ENCODE data around the gene SCFD2. TPM values are rescaled to one million over a fixed set of nuclear protein-coding genes. Genes with fewer than 3 reads are reported as not detected.

Gene SCFD2
- total RNA-seq, 1 donor from 2014 or later, result 22.8 TPM

DNA sequence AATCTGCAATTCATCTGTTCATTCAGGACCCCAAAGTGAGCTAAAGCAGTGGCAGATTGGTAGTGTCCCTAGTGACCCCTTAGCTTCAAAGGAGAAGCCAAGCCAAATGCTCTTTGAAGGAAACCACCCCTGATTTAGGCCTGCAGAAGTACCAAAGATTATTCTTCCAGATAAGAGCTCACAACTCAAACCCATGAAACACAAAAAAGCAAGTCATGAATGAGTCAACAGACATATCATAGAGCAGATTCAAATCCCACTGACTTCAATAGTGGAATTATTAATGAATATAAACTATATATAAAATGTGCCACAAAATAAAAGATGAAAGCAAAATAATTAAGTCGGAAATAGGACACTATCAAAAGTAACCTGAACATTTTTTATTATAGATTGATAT lies 197.6 kb downstream of the SCFD2 start:
- TF ChIP-seq, protein P1, sequence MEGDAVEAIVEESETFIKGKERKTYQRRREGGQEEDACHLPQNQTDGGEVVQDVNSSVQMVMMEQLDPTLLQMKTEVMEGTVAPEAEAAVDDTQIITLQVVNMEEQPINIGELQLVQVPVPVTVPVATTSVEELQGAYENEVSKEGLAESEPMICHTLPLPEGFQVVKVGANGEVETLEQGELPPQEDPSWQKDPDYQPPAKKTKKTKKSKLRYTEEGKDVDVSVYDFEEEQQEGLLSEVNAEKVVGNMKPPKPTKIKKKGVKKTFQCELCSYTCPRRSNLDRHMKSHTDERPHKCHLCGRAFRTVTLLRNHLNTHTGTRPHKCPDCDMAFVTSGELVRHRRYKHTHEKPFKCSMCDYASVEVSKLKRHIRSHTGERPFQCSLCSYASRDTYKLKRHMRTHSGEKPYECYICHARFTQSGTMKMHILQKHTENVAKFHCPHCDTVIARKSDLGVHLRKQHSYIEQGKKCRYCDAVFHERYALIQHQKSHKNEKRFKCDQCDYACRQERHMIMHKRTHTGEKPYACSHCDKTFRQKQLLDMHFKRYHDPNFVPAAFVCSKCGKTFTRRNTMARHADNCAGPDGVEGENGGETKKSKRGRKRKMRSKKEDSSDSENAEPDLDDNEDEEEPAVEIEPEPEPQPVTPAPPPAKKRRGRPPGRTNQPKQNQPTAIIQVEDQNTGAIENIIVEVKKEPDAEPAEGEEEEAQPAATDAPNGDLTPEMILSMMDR (IDR thresholded peaks at IDR 0.05), result no peak
- Histone ChIP-seq H3K4me3 (no peak overlapping the region), H3K9me3 (no peaks in the 10 kb centered on the region), H3K27me3 (no peaks in the 10 kb centered on the region), H3K36me3 (no peaks in the 10 kb centered on the region), H3K4me1 (no peaks in the 10 kb centered on the region), H3K27ac (no peak overlapping the region)
- no peak for DNase-seq (ENCODE audit: low spot score in 2 of 2)
- intact Hi-C loops (cut with DNase I), result no loop called here

- H3K4me3 ChIP-seq, result no peak overlapping the region
- H3K27ac ChIP-seq, result no peak overlapping the region
- TF ChIP-seq, protein P1 (IDR thresholded peaks at IDR 0.05), result no peak
- DNase-seq (ENCODE audit: low spot score in 2 of 2), result no peak
- peaks cover 0 to 9% of the 10 kb centered on the region in 2 donors for H3K4me1 ChIP-seq
- intact Hi-C loops (cut with DNase I), result no loop called here
- no peaks in the 10 kb centered on the region for H3K9me3 ChIP-seq
- H3K27me3 ChIP-seq, result no peaks in the 10 kb centered on the region
- H3K36me3 ChIP-seq, result no peaks in the 10 kb centered on the region
Measured at GRCh38 chr4:53162969-53163368, 202.9 kb downstream of the SCFD2 start.

DNA sequence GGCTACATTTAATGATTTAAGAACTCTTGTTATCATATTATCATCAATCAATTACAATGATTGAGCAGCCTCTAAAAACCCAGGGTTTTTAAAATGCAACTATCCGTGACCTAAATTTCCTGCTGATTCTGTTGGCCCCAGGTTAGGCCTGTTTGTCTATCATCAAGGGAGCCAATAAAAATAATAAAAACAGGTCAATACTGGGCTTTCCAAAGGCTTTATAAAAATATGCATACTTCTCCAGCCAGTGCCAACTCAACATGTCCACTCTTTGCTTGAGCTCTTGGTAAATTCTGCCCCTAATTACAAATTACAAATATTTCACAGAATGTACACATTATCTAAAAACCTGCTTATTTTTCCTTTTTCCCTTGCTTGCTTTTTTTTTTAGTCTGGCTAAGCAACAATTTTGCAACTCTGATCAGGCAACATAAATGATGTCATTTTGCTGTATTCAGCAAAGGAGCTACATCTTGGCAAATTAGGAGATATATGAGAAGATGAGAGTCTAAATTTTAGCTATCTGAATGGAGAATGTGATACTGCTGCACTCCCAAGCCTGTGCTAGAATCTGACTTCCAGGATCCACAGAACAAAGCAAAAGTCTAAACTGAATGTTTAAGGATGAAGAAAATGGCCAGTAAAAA lies 204.0 kb downstream of the SCFD2 start:
- no peaks in the 10 kb centered on the region for H3K27me3 ChIP-seq
- H3K27ac ChIP-seq, result no peak overlapping the region
- DNase-seq (ENCODE audit: low spot score in 2 of 2), result no peak
- H3K4me1 ChIP-seq, result peaks cover 0 to 9% of the 10 kb centered on the region in 2 donors
- intact Hi-C loops (cut with DNase I), result no loop called here
- H3K9me3 ChIP-seq, result no peaks in the 10 kb centered on the region
- H3K36me3 ChIP-seq, result no peaks in the 10 kb centered on the region
- no peak overlapping the region for H3K4me3 ChIP-seq
- TF ChIP-seq, protein P1 (IDR thresholded peaks at IDR 0.05), result no peak

DNA sequence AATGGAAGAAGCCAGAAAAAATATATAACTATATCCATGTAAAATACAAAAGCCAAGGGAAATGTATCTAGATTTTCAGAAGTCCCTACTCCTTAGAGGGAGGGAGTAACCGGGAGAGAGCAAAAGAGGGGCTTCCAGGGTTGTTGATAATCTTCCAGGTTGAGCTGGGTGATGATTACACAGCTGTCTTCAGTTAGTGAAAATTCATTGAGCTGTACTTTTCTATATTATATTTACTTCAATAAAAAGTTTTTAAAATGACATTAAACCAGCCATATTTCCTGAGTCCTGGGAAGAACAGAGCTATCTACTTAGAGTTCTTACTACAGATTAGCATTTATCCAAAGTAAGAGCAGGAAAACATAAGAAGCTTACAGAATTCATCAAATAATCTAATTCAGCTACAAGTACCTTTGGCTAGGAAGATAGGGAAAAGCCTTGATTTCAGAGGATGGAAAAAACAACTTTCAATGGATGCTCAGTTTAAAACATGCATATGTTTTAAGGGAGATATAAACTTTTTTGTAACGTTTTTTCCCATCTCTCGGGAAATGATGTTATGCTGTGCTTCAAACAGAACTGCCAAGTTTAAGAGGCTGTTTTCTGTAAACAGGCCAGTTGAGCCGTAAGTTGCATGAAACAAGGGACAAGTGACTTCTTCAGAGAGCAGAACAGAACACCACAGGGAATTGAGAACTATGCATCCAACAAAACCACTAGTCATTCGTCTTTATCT lies 204.6 kb downstream of the SCFD2 start:
- H3K4me3 ChIP-seq, result no peak overlapping the region
- no peaks in the 10 kb centered on the region for H3K36me3 ChIP-seq
- no peak overlapping the region for H3K27ac ChIP-seq
- no peaks in the 10 kb centered on the region for H3K9me3 ChIP-seq
- H3K27me3 ChIP-seq, result no peaks in the 10 kb centered on the region
- intact Hi-C loops (cut with DNase I), result no loop called here
- DNase-seq (ENCODE audit: low spot score in 2 of 2), result no peak
- H3K4me1 ChIP-seq, result peaks cover 0 to 9% of the 10 kb centered on the region in 2 donors
- TF ChIP-seq, protein P1 (IDR thresholded peaks at IDR 0.05), result no peak

- no peak for DNase-seq (ENCODE audit: low spot score in 2 of 2)
- Histone ChIP-seq H3K9me3 (no peaks in the 10 kb centered on the region), H3K4me3 (no peak overlapping the region), H3K27ac (no peak overlapping the region), H3K4me1 (peaks cover 0 to 3% of the 10 kb centered on the region in 2 donors), H3K27me3 (no peaks in the 10 kb centered on the region), H3K36me3 (no peaks in the 10 kb centered on the region)
- intact Hi-C loops (cut with DNase I), result no loop called here
- TF ChIP-seq, protein P1 (IDR thresholded peaks at IDR 0.05), result no peak
Measured at GRCh38 chr4:53156896-53157295, 209.0 kb downstream of the SCFD2 start.
